ENCODE results near the gene HTR3D. TPM values are rescaled to one million over a fixed set of nuclear protein-coding genes. Genes with fewer than 3 reads are reported as not detected.

HTR3D gene
- total and polyA plus RNA-seq, 12 donors = not detected

DNA sequence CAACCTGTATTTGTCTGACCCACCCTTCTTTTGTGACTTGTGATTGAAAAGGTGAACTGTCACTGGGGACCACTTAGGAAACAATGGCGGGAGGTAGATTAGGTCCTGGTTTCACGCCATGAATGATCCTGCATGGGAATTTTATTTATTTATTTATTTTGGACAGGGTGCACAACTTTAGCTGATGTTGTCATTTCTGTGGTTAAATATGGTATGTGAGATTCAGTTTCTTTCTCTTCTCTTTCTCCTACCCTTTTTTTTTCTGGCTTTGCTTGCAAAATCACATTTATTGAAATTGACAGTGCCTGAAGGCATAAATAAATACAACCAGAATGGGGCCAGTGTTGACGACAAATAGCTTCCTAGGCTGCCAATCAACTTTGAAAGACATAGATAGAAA, 47.3 kb downstream of the HTR3D start:
- TF ChIP-seq, protein P1, sequence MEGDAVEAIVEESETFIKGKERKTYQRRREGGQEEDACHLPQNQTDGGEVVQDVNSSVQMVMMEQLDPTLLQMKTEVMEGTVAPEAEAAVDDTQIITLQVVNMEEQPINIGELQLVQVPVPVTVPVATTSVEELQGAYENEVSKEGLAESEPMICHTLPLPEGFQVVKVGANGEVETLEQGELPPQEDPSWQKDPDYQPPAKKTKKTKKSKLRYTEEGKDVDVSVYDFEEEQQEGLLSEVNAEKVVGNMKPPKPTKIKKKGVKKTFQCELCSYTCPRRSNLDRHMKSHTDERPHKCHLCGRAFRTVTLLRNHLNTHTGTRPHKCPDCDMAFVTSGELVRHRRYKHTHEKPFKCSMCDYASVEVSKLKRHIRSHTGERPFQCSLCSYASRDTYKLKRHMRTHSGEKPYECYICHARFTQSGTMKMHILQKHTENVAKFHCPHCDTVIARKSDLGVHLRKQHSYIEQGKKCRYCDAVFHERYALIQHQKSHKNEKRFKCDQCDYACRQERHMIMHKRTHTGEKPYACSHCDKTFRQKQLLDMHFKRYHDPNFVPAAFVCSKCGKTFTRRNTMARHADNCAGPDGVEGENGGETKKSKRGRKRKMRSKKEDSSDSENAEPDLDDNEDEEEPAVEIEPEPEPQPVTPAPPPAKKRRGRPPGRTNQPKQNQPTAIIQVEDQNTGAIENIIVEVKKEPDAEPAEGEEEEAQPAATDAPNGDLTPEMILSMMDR (IDR thresholded peaks at IDR 0.05) = no peak
- intact Hi-C loops (cut with DNase I) = no loop called here
- Histone ChIP-seq H3K27ac (no peak overlapping the region), H3K4me3 (no peak overlapping the region), H3K4me1 (no peaks in the 10 kb centered on the region), H3K36me3 (no peaks in the 10 kb centered on the region), H3K27me3 (no peaks in the 10 kb centered on the region), H3K9me3 (no peaks in the 10 kb centered on the region)
- WGBS, 2 donors = 76 to 85% methylated on average over 3 of the region's 3 CpGs
- ATAC-seq (no peak), DNase-seq (no peak)

DNA sequence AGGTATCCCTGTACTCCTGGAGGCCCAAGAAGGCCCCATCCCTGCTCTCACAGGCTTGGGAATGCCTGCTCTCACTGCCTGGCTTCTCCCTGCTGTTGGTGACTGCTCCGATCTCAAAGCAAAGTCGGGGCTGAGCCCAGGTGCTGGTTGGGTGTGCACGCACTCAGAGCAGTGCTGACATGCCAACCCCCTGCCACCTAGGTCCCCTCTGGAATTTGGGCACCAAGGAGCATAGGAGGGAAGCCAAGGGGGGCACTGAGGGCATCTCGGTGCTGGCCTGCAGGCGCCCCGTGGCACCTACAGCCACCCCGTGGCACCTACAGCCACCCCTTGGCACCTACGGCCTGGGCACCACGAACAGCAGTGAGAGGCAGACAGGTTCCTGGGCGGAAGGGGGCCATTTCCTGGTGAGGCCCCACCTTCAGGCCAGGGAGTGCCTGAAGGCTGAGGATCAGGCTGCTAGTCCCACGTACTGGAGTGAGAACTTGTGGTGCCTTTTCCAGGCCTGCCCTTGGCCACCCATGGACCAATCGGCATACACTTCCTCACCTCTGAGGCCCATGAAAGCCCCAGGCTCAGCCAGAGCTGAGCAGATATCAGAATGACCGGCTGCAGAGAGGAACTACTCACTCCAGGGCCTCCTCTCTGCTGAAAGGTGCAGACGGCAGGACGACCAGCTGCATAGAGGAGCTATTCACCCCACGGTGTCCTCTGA, 49.7 kb downstream of the HTR3D start:
- H3K27me3 ChIP-seq = no peaks in the 10 kb centered on the region
- no peak for ATAC-seq
- H3K27ac ChIP-seq = no peak overlapping the region
- intact Hi-C loops (cut with DNase I) = no loop called here
- peaks cover 0 to 19% (median 0%) of the 10 kb centered on the region in 11 donors for H3K9me3 ChIP-seq
- TF ChIP-seq, protein P1 (IDR thresholded peaks at IDR 0.05) = no peak
- DNase-seq = no peak
- WGBS, 2 donors = 81 to 85% methylated on average over 16 of the region's 16 CpGs
- no peaks in the 10 kb centered on the region for H3K36me3 ChIP-seq
- no peaks in the 10 kb centered on the region for H3K4me1 ChIP-seq
- no peak overlapping the region for H3K4me3 ChIP-seq

DNA sequence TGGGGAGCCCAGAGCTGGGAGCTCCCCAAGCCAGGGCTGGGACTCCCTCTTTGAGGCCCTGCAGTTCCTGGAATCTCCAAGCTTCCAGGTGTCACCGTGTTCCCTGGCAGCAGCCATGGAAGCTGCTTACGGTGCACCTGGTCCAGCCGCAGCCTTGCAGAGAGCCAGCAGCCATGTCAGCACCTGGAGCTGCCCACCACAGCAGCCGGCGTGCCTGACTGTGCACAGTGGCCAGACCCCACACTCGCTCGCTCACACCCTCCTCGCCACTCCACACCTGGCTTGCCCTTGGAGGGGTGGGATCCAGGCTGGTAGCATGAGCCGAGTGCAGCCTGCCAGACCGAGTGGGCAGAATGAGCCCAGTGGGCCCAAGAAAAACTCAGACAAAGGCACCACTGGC, 50.5 kb downstream of the HTR3D start:
- no peaks in the 10 kb centered on the region for H3K27me3 ChIP-seq

DNA sequence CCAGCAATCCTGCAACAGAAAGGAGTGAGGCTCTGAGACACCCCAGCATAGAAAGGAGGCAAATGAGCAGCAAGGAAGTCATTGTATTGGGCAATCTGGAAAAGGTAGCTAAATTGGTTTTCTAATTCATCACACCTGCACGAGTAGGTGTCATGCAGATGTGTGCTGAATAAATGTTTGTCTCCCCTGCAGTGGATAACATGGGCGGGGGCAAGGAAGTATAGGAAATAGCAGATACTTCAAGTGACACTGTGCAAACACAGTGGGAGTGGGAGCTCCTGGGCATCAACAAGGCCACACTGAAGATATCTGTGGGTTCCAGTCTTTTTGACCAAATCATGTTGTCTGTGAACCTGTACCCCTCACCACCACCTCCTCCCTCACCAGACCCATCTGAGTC, 50.9 kb downstream of the HTR3D start:
- no peak for ATAC-seq
- Histone ChIP-seq H3K27ac (no peak overlapping the region), H3K4me1 (no peaks in the 10 kb centered on the region), H3K4me3 (no peak overlapping the region), H3K27me3 (no peaks in the 10 kb centered on the region), H3K9me3 (peaks cover 0 to 19% (median 0%) of the 10 kb centered on the region in 11 donors), H3K36me3 (no peaks in the 10 kb centered on the region)
- TF ChIP-seq, protein P1 (IDR thresholded peaks at IDR 0.05) = no peak
- intact Hi-C loops (cut with DNase I) = no loop called here
- WGBS, 2 donors = 62 to 75% methylated on average over 2 of the region's 2 CpGs
- no peak for DNase-seq

More for the DNA sequence above, 50.5 kb downstream of the HTR3D start:
- Histone ChIP-seq H3K27ac (no peak overlapping the region), H3K4me1 (no peaks in the 10 kb centered on the region), H3K9me3 (peaks cover 0 to 19% (median 0%) of the 10 kb centered on the region in 11 donors), H3K36me3 (no peaks in the 10 kb centered on the region), H3K4me3 (no peak overlapping the region)
- TF ChIP-seq, protein P1 (IDR thresholded peaks at IDR 0.05) = no peak
- ATAC-seq (no peak), DNase-seq (no peak)
- intact Hi-C loops (cut with DNase I) = no loop called here
- WGBS, 2 donors = 91 to 93% methylated on average over 10 of the region's 10 CpGs

All from heart right ventricle (tissue), 16 donors.